Measurements from ENCODE around the gene GNB1. TPM values are rescaled to one million over a fixed set of nuclear protein-coding genes. Genes with fewer than 3 reads are reported as not detected.

GNB1 gene
- total and polyA plus RNA-seq, 9 of the 15 experiments (the other 6 are each of a cell fraction or from before 2014, with no cell fraction given): 34.3 to 388 (median 114) TPM

DNA sequence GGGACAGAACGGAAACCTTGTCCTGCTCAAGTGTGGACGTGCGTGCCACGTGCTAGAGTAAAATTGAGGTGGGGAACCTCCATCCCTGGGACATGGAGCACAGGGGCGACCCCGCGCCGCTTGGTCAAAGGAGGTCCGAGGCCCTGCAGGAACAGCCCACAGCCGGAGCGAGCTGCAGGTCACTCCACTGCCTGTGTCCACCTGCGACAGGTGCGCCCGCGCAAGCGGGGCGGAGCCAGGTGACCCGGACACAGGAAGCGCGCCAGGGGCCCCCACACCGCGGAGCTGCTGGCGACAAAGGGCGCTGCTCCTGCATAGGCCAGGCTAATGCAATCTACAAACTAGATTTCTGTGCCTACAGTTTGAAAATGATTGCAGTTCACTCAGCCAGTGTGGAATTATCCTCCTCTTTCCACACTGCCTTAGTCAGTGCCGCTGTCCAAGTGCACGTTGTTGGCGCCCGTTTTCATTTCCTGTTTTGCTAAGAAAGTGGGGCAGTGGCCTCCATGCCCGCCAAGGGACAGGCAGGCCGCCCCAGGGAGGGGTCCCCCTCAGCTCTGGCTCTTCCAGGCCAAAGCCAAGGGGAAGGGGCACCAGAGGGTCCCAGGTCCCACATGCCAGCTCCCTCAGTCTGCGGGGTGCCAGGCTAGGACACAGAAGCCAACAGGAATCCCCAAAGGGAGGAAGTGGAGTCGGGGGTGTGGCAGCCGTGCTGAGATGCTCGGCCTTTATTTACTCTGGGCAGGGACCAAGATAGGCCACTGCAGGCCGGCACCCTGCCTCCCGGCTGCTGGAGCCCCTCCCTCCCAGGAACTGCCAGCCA, 108.3 kb downstream of the GNB1 start (continued):
- TF ChIP-seq ZFP30 (CRISPR knock-in tag; IDR thresholded peaks at IDR 0.05; ENCODE audit: borderline replicate concordance) (no peak), NR2F6 (CRISPR knock-in tag; IDR thresholded peaks at IDR 0.05) (0 out of 2 replicates have a peak, but pooled peaks have one; percentile 13), ZBTB5 (IDR thresholded peaks at IDR 0.05) (no peak), ZNF586 (CRISPR knock-in tag; conservative IDR thresholded peaks at IDR 0.05) (no peak), CSDE1 (IDR thresholded peaks at IDR 0.05) (no peak), SRSF7 (optimal IDR thresholded peaks at IDR 0.05; ENCODE audit: low read depth, low read length) (no peak), ZFP1 (CRISPR knock-in tag; IDR thresholded peaks at IDR 0.05) (no peak), HNRNPLL (IDR thresholded peaks at IDR 0.05; ENCODE audit: low read depth, low read length, poor library complexity, severe bottlenecking) (no peak), SIRT6 (IDR thresholded peaks at IDR 0.05; ENCODE audit: low read depth, low read length) (no peak), NBN (IDR thresholded peaks at IDR 0.05; ENCODE audit: low read depth) (no peak), SRSF9 (IDR thresholded peaks at IDR 0.05; ENCODE audit: borderline replicate concordance, low read depth, low read length) (no peak), IRF2 (CRISPR knock-in tag; IDR thresholded peaks at IDR 0.05) (no peak), HMG20A (CRISPR knock-in tag; conservative IDR thresholded peaks at IDR 0.05) (no peak), ATF3 (IDR thresholded peaks at IDR 0.05) (no peak), ATF3 (CRISPR knock-in tag; conservative IDR thresholded peaks at IDR 0.05) (no peak), ZNF184 (CRISPR knock-in tag; IDR thresholded peaks at IDR 0.05) (no peak)
- TF ChIP-seq, protein P1, sequence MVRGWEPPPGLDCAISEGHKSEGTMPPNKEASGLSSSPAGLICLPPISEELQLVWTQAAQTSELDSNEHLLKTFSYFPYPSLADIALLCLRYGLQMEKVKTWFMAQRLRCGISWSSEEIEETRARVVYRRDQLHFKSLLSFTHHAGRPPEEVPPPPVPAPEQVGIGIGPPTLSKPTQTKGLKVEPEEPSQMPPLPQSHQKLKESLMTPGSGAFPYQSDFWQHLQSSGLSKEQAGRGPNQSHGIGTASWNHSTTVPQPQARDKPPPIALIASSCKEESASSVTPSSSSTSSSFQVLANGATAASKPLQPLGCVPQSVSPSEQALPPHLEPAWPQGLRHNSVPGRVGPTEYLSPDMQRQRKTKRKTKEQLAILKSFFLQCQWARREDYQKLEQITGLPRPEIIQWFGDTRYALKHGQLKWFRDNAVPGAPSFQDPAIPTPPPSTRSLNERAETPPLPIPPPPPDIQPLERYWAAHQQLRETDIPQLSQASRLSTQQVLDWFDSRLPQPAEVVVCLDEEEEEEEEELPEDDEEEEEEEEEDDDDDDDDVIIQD (CRISPR knock-in tag; IDR thresholded peaks at IDR 0.05): no peak
- TF ChIP-seq, protein P2, sequence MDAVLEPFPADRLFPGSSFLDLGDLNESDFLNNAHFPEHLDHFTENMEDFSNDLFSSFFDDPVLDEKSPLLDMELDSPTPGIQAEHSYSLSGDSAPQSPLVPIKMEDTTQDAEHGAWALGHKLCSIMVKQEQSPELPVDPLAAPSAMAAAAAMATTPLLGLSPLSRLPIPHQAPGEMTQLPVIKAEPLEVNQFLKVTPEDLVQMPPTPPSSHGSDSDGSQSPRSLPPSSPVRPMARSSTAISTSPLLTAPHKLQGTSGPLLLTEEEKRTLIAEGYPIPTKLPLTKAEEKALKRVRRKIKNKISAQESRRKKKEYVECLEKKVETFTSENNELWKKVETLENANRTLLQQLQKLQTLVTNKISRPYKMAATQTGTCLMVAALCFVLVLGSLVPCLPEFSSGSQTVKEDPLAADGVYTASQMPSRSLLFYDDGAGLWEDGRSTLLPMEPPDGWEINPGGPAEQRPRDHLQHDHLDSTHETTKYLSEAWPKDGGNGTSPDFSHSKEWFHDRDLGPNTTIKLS (IDR thresholded peaks at IDR 0.05; ENCODE audit: borderline replicate concordance, low read depth): peak; percentile 65; the same call in 1 of the 2 replicates
- TF ChIP-seq, protein P3, sequence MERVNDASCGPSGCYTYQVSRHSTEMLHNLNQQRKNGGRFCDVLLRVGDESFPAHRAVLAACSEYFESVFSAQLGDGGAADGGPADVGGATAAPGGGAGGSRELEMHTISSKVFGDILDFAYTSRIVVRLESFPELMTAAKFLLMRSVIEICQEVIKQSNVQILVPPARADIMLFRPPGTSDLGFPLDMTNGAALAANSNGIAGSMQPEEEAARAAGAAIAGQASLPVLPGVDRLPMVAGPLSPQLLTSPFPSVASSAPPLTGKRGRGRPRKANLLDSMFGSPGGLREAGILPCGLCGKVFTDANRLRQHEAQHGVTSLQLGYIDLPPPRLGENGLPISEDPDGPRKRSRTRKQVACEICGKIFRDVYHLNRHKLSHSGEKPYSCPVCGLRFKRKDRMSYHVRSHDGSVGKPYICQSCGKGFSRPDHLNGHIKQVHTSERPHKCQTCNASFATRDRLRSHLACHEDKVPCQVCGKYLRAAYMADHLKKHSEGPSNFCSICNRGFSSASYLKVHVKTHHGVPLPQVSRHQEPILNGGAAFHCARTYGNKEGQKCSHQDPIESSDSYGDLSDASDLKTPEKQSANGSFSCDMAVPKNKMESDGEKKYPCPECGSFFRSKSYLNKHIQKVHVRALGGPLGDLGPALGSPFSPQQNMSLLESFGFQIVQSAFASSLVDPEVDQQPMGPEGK (CRISPR knock-in tag; IDR thresholded peaks at IDR 0.05; ENCODE audit: borderline replicate concordance): no peak
